GM12878 (cell line): Measurements from ENCODE around the gene TRMU. TPM values are rescaled to one million over a fixed set of nuclear protein-coding genes. Genes with fewer than 3 reads are reported as not detected.

Experiments
- ATAC-seq: fragments of 200-7000 bp; cut with Tn5 transposase; 3 replicates; pipeline ENCODE4 v1.9.1; 2020; ENCODE audit warnings: mild to moderate bottlenecking, moderate library complexity
- BruUV-seq: library from RNA; stranded (reverse); fragments of 400-500 nt; replicated peaks from 2 replicates; lab custom pipeline; 2021; lab: Mats Ljungman, UMichigan
- CTCF ChIA-PET: fragments of 300-600 bp; sonication (Branson Sonifier 250); formaldehyde crosslinking; extraction: SDS; loops from one replicate; lab custom pipeline; 2021; ENCODE audit warnings: inconsistent platforms; lab: Yijun Ruan, JAX
- POLR2A ChIA-PET: fragments of 350-600 bp; formaldehyde crosslinking; extraction: SDS; loops from one replicate; lab custom pipeline; 2021; ENCODE audit warnings: inconsistent platforms; lab: Charles Lee
- RAD21 ChIA-PET: fragments of 300-600 bp; sonication (Branson Sonifier 250); formaldehyde crosslinking; loops from one replicate; lab custom pipeline; 2023; ENCODE audit warnings: antibody characterized with exemption; ENCODE audit not compliant: unreplicated experiment; lab: Charles Lee
- SMC1A ChIA-PET: fragments of 300-600 bp; sonication (Branson Sonifier 250); formaldehyde crosslinking; loops from one replicate; lab custom pipeline; 2023; ENCODE audit not compliant: unreplicated experiment, uncharacterized antibody; lab: Charles Lee
- DNase-seq: peaks from one replicate; pipeline ENCODE4 v3.0.0-alpha.2; 2011; ENCODE audit warnings: low read depth, low spot score
- FAIRE-seq: peaks from 3 replicates; lab custom pipeline; 2011; peaks lifted over from hg19 to GRCh38; lab: Jason Lieb, UNC
- H2AFZ ChIP-seq: 2 replicates; pipeline ENCODE4 v1.6.0; 2011; ENCODE audit warnings: low read depth, low read length, control low read depth; ENCODE audit not compliant: control insufficient read depth
- H3K27ac ChIP-seq: 2 replicates; pipeline ENCODE4 v1.5.1; 2011; ENCODE audit warnings: control low read depth; ENCODE audit not compliant: control insufficient read depth, insufficient read depth
- H3K27me3 ChIP-seq, 2 experiments: replicated peaks in 1 of 2; 2 replicates each; pipeline versions ENCODE4 v1.6.0 to v1.6.1; 2011; ENCODE audit warnings: low read length in 1 of 2; ENCODE audit not compliant: control insufficient read depth in 2 of 2, insufficient read depth in 2 of 2
- H3K36me3 ChIP-seq, 2 experiments: 2 replicates each; pipeline ENCODE4 v1.5.1; 2011; ENCODE audit warnings: low read length in 1 of 2; ENCODE audit not compliant: control insufficient read depth in 2 of 2, insufficient read depth in 2 of 2
- H3K4me1 ChIP-seq: 2 replicates; pipeline ENCODE4 v1.6.1; 2011; ENCODE audit warnings: mild to moderate bottlenecking, low read length, moderate library complexity, mixed read lengths; ENCODE audit not compliant: control insufficient read depth, insufficient read depth
- H3K4me2 ChIP-seq: 2 replicates; pipeline ENCODE4 v1.6.0; 2011; ENCODE audit warnings: control low read depth; ENCODE audit not compliant: control insufficient read depth, insufficient read depth
- H3K4me3 ChIP-seq: fragments of 200-600 bp; sonication (generic); 2 replicates; pipeline ENCODE4 v1.5.1; 2016
- H3K79me2 ChIP-seq: 2 replicates; pipeline ENCODE4 v1.6.0; 2011; ENCODE audit warnings: low read length; ENCODE audit not compliant: control insufficient read depth, insufficient read depth
- H3K9ac ChIP-seq: 2 replicates; pipeline ENCODE4 v1.8.0; 2011; ENCODE audit warnings: low read length, control low read depth, mixed read lengths; ENCODE audit not compliant: control insufficient read depth, insufficient read depth
- H3K9me3 ChIP-seq: replicated peaks from 3 replicates; pipeline ENCODE4 v1.5.1; 2011; ENCODE audit warnings: mild to moderate bottlenecking, low read length; ENCODE audit not compliant: control insufficient read depth, insufficient read depth
- H4K20me1 ChIP-seq: 2 replicates; pipeline ENCODE4 v1.6.0; 2011; ENCODE audit not compliant: control insufficient read depth, insufficient read depth
- FOXM1 ChIP-seq: IDR thresholded peaks from 2 replicates; pipeline ENCODE4 v1.6.1; 2012; ENCODE audit warnings: low read depth, mild to moderate bottlenecking, inconsistent platforms, low read length, moderate library complexity
- IKZF1 ChIP-seq: fragments of 450-650 bp; conservative IDR thresholded peaks from 2 replicates; pipeline ENCODE4 v1.6.1; 2017; ENCODE audit warnings: antibody characterized with exemption, mild to moderate bottlenecking
- KAT2A ChIP-seq: conservative IDR thresholded peaks from 2 replicates; pipeline ENCODE4 v1.6.1; 2011; ENCODE audit warnings: low read depth, low read length; ENCODE audit not compliant: control insufficient read depth
- MYC ChIP-seq: IDR thresholded peaks from 2 replicates; pipeline ENCODE4 v1.6.1; 2011; ENCODE audit warnings: mild to moderate bottlenecking, low read length, moderate library complexity, inconsistent platforms; ENCODE audit not compliant: insufficient read depth, insufficient replicate concordance, insufficient read length, severe bottlenecking
- RFX5 ChIP-seq: IDR thresholded peaks from 2 replicates; pipeline ENCODE4 v1.6.1; 2011; ENCODE audit warnings: low read depth, low read length, improper control_type of control experiment
- STAT1 ChIP-seq: fragments of 450-650 bp; conservative IDR thresholded peaks from 2 replicates; pipeline ENCODE4 v1.6.1; 2014; ENCODE audit warnings: antibody characterized with exemption, mild to moderate bottlenecking
- TAF1 ChIP-seq: IDR thresholded peaks from 2 replicates; pipeline ENCODE4 v1.6.1; 2011; ENCODE audit warnings: mild to moderate bottlenecking, low read depth, low read length, borderline replicate concordance
- TCF12 ChIP-seq: IDR thresholded peaks from 2 replicates; pipeline ENCODE4 v1.6.1; 2011; ENCODE audit warnings: low read depth, mild to moderate bottlenecking, low read length
- WGBS: methylation state at CpG from one replicate; pipeline ENCODE4 v1.1.6; 2016; ENCODE audit warnings: low lambda C conversion rate; ENCODE audit not compliant: insufficient replicate concordance, insufficient coverage; ENCODE audit errors: missing lambda C conversion rate; 5-methylcytosine and 5-hydroxymethylcytosine counted together
- in situ Hi-C: fragments of 300-500 bp; cut with MboI; formaldehyde crosslinking; loops from 9 replicates; pipeline ENCODE4 v1.14.3; 2018; ENCODE audit warnings: mixed read lengths
- intact Hi-C: fragments of 100-400 bp; cut with micrococcal nuclease; formaldehyde crosslinking; loops from one replicate; pipeline ENCODE4 v1.14.2; 2022; ENCODE audit not compliant: unreplicated experiment
- polyA plus RNA-seq, 11 experiments: library from polyadenylated mRNA; depleted of rRNA in 4 of 11; unstranded in 6 of 11; stranded (reverse) in 5 of 11; fragments of >200 nt; fragmentation: Nextera tagmentation in 4 of 11; fragmentation: Illumina TruSeq in 1 of 11; extraction: Ambion mirVana in 4 of 11; extraction: Trizol in 1 of 11; gene quantifications; 1 replicate in 1 of 11; 2 replicates in 10 of 11; pipeline versions ENCODE4 v1.2.1 to v1.2.3, GENCODE V29; 2011 to 2016; ENCODE audit warnings: inconsistent platforms in 2 of 11, missing spikeins in 2 of 11, low read depth in 1 of 11
- total RNA-seq, 4 experiments: library from RNA; depleted of rRNA in 3 of 4; stranded (reverse); fragments of >200 nt in 3 of 4; fragmentation: Illumina TruSeq in 1 of 4; extraction: Trizol in 1 of 4; gene quantifications; 2 replicates each; pipeline versions ENCODE4 v1.2.1 to v1.2.3, GENCODE V29; 2013 to 2021
- TF ChIP-seq, protein P1 (sequence below): IDR thresholded peaks from 2 replicates; pipeline ENCODE4 v1.6.1; 2012; ENCODE audit warnings: low read depth, low read length, improper control_type of control experiment
- TF ChIP-seq, protein P2 (sequence below): fragments of 450-650 bp; IDR thresholded peaks from 2 replicates; pipeline ENCODE4 v1.6.1; 2018; ENCODE audit warnings: mild to moderate bottlenecking, low read depth, moderate library complexity; ENCODE audit not compliant: partially characterized antibody
- TF ChIP-seq, protein P3 (sequence below): fragments of 450-650 bp; IDR thresholded peaks from 2 replicates; pipeline ENCODE4 v1.6.1; 2018; ENCODE audit warnings: borderline replicate concordance, mild to moderate bottlenecking; ENCODE audit not compliant: partially characterized antibody

TRMU gene
- total and polyA plus RNA-seq, 10 of the 15 experiments (the other 5 are each of a cell fraction or from before 2014, with no cell fraction given) = 3.5 to 57.0 (median 44.0) TPM

DNA sequence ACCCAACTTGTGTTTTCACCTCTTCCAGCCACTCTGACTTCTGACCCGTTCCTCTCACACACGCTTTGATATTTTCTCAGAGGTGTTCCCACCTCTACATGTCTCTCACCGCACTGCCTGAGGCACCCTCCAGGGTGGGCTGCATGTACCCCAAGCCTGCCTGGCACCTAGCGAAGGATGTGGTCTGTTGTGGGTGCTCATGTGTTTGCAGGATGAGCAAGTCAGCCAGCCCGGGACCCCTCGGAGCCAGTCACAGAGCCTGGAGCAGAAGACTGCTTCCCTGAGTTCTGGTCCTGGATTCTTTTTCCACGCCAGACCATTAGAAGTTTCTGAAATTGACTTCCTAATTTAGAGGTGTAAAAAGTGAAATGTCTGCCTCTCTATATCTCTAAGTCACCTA lies 35.0 kb upstream of the TRMU start (continued):
- TF ChIP-seq MYC = no peak
- no peak for TF ChIP-seq RFX5
- TF ChIP-seq, protein P1, sequence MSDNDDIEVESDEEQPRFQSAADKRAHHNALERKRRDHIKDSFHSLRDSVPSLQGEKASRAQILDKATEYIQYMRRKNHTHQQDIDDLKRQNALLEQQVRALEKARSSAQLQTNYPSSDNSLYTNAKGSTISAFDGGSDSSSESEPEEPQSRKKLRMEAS = no peak
- TF ChIP-seq, protein P2, sequence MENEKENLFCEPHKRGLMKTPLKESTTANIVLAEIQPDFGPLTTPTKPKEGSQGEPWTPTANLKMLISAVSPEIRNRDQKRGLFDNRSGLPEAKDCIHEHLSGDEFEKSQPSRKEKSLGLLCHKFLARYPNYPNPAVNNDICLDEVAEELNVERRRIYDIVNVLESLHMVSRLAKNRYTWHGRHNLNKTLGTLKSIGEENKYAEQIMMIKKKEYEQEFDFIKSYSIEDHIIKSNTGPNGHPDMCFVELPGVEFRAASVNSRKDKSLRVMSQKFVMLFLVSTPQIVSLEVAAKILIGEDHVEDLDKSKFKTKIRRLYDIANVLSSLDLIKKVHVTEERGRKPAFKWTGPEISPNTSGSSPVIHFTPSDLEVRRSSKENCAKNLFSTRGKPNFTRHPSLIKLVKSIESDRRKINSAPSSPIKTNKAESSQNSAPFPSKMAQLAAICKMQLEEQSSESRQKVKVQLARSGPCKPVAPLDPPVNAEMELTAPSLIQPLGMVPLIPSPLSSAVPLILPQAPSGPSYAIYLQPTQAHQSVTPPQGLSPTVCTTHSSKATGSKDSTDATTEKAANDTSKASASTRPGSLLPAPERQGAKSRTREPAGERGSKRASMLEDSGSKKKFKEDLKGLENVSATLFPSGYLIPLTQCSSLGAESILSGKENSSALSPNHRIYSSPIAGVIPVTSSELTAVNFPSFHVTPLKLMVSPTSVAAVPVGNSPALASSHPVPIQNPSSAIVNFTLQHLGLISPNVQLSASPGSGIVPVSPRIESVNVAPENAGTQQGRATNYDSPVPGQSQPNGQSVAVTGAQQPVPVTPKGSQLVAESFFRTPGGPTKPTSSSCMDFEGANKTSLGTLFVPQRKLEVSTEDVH = no peak
- TF ChIP-seq KAT2A = no peak
- TF ChIP-seq FOXM1 = no peak
- no peak for TF ChIP-seq TAF1
- no peak for TF ChIP-seq IKZF1

DNA sequence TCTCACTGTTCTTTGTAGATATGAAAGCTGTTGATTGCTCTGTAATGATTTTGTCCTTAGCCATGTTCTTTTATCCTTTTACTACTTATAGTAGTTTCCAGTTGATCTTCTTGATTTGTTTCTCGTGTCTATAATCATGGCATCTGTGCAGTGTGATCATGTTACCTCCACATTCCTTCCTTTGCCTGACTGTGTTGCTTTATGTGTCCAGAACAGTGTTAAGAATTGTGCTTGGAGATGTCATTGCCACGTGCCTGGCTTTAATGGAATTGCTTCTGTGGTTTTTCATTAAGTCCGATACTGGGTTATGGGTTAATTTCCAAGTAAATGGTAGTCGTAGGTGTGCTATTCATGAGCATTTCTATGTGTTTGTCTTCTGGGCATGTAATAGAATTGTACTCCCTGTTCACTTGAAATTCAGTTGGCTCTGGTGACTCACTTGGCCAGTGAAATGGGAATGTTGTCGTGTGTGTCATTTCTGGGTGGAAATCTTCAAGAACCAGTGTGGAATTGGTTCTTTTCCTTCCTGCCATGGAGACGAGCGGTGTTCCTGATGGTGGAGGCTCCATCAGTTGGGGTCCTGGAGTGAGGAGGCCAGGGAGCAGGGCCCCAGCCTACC lies 32.1 kb upstream of the TRMU start:
- FAIRE-seq = no peak
- Histone ChIP-seq H3K4me1 (peaks cover 8% of the 10 kb centered on the region), H3K79me2 (peaks cover 31% of the 10 kb centered on the region), H3K27me3 (no peaks in the 10 kb centered on the region), H3K9ac (no peak overlapping the region), H3K4me3 (no peak overlapping the region), H3K4me2 (no peak overlapping the region), H3K9me3 (no peaks in the 10 kb centered on the region), H3K36me3 (peaks cover 8 to 16% of the 10 kb centered on the region in 2 experiments)
- in situ Hi-C loops (no loop called here), intact Hi-C loops (no loop called here)
- TF ChIP-seq STAT1 (no peak), TCF12 (no peak)
- TF ChIP-seq, protein P3, sequence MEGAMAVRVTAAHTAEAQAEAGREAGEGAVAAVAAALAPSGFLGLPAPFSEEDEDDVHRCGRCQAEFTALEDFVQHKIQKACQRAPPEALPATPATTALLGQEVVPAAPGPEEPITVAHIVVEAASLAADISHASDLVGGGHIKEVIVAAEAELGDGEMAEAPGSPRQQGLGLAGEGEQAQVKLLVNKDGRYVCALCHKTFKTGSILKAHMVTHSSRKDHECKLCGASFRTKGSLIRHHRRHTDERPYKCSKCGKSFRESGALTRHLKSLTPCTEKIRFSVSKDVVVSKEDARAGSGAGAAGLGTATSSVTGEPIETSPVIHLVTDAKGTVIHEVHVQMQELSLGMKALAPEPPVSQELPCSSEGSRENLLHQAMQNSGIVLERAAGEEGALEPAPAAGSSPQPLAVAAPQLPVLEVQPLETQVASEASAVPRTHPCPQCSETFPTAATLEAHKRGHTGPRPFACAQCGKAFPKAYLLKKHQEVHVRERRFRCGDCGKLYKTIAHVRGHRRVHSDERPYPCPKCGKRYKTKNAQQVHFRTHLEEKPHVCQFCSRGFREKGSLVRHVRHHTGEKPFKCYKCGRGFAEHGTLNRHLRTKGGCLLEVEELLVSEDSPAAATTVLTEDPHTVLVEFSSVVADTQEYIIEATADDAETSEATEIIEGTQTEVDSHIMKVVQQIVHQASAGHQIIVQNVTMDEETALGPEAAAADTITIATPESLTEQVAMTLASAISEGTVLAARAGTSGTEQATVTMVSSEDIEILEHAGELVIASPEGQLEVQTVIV = no peak
- TF ChIP-seq, all 136 proteins: peak for 0
- SMC1A ChIA-PET = no interaction called here
- DNase-seq (no peak), ATAC-seq (no peak)
- Histone ChIP-seq H4K20me1 (no peaks in the 10 kb centered on the region), H3K27ac (no peak overlapping the region), H2AFZ (no peak overlapping the region)
- RAD21 ChIA-PET = no interaction called here
- POLR2A ChIA-PET = no interaction called here
- CTCF ChIA-PET = interaction anchor here (0.6 to 1.5 kb wide), 2 partner anchors 209 to 297 kb away, joined by 3 to 4 read pairs; no protein-coding TSS in a partner anchor
- BruUV-seq = no TSS peak
- 97% methylated on average over 7 of the region's 7 CpGs for WGBS
